ENCODE measurements around the gene CADPS. TPM values are rescaled to one million over a fixed set of nuclear protein-coding genes. Genes with fewer than 3 reads are reported as not detected.

CADPS gene
- total and polyA plus RNA-seq, 7 donors, result 1.6 to 12.5 (median 6.2) TPM; not detected in 1

GRCh38 chr3:62567097-62568021, 307.9 kb downstream of the CADPS start:
- Histone ChIP-seq H3K27ac (no peak overlapping the region), H3K4me1 (no peaks in the 10 kb centered on the region), H3K27me3 (no peaks in the 10 kb centered on the region), H3K9me3 (no peaks in the 10 kb centered on the region), H3K36me3 (no peaks in the 10 kb centered on the region), H3K4me3 (no peak overlapping the region)
- intact Hi-C loops (cut with DNase I), result no loop called here
- 67 to 78% methylated on average over 11 of the region's 11 CpGs for WGBS, 2 donors
- no peak for DNase-seq
- TF ChIP-seq EP300 (IDR thresholded peaks at IDR 0.05), result no peak
- TF ChIP-seq CTCF (IDR thresholded peaks at IDR 0.05), result no peak
- no peak for TF ChIP-seq POLR2AphosphoS5 (IDR thresholded peaks at IDR 0.05)
- TF ChIP-seq POLR2A (IDR thresholded peaks at IDR 0.05), result no peak

DNA sequence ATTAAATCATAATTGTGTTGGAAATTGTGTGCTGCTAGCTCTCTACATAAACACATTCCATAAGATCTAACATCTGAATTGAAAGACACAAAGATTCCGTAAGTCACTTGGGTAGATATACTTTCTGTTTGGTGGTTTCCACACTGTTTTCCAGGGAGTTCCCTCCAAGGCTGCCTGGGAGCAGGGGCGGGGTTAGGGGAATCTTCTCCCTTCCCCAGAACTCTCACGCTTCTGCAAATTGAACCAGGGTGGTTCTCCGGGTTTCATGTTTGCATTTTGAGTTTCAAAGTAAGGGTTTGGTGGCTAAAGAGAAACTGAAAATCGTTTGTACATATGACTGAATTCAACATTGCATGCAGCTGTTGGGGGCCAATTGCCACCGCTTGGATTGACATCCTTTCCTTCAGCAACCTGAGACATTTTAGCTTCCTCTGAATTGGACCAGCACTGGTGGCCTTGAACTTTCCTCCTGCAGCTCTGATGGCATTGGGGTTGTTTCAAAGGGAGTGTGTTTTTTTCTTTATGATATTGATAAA, 309.1 kb downstream of the CADPS start:
- DNase-seq, result no peak
- 60 to 65% methylated on average over 6 of the region's 6 CpGs for WGBS, 2 donors
- no peaks in the 10 kb centered on the region for H3K9me3 ChIP-seq
- no peak overlapping the region for H3K4me3 ChIP-seq
- no peaks in the 10 kb centered on the region for H3K27me3 ChIP-seq
- no peaks in the 10 kb centered on the region for H3K4me1 ChIP-seq
- no peaks in the 10 kb centered on the region for H3K36me3 ChIP-seq
- TF ChIP-seq CTCF (IDR thresholded peaks at IDR 0.05) (no peak), POLR2AphosphoS5 (IDR thresholded peaks at IDR 0.05) (no peak), POLR2A (IDR thresholded peaks at IDR 0.05) (no peak), EP300 (IDR thresholded peaks at IDR 0.05) (no peak)
- no peak overlapping the region for H3K27ac ChIP-seq
- intact Hi-C loops (cut with DNase I), result no loop called here

- no peaks in the 10 kb centered on the region for H3K4me1 ChIP-seq
- intact Hi-C loops (cut with DNase I), result no loop called here
- no peak for DNase-seq
- H3K27ac ChIP-seq, result no peak overlapping the region
- H3K27me3 ChIP-seq, result peaks cover 0 to 7% (median 0%) of the 10 kb centered on the region in 3 donors
- H3K4me3 ChIP-seq, result no peak overlapping the region
- H3K36me3 ChIP-seq, result no peaks in the 10 kb centered on the region
- no peaks in the 10 kb centered on the region for H3K9me3 ChIP-seq
- no peak for TF ChIP-seq EP300 (IDR thresholded peaks at IDR 0.05)
- no peak for TF ChIP-seq POLR2A (IDR thresholded peaks at IDR 0.05)
- TF ChIP-seq CTCF (IDR thresholded peaks at IDR 0.05), result no peak
- no peak for TF ChIP-seq POLR2AphosphoS5 (IDR thresholded peaks at IDR 0.05)
Observed at GRCh38 chr3:62562596-62562995, 312.6 kb downstream of the CADPS start.

- no peak overlapping the region for H3K4me3 ChIP-seq
- no peak for DNase-seq
- no peaks in the 10 kb centered on the region for H3K9me3 ChIP-seq
- H3K27ac ChIP-seq, result no peak overlapping the region
- no peaks in the 10 kb centered on the region for H3K36me3 ChIP-seq
- H3K27me3 ChIP-seq, result peaks cover 0 to 7% (median 0%) of the 10 kb centered on the region in 3 donors
- TF ChIP-seq EP300 (IDR thresholded peaks at IDR 0.05), result no peak
- TF ChIP-seq CTCF (IDR thresholded peaks at IDR 0.05), result no peak
- TF ChIP-seq POLR2AphosphoS5 (IDR thresholded peaks at IDR 0.05), result no peak
- TF ChIP-seq POLR2A (IDR thresholded peaks at IDR 0.05), result no peak
- 73 to 86% methylated on average over 2 of the region's 2 CpGs for WGBS, 2 donors
- no peaks in the 10 kb centered on the region for H3K4me1 ChIP-seq
- intact Hi-C loops (cut with DNase I), result no loop called here
Observed at GRCh38 chr3:62562017-62562416, 313.2 kb downstream of the CADPS start.

Measured in sigmoid colon (tissue), 7 donors.